ENCODE measurements around the gene PKD1. TPM values are rescaled to one million over a fixed set of nuclear protein-coding genes. Genes with fewer than 3 reads are reported as not detected.

The PKD1 gene
- total and polyA plus RNA-seq, 2 of the 13 experiments (the other 11 are each of a cell fraction or from before 2014, with no cell fraction given), result 22.1 to 23.0 TPM

GRCh38 chr16:2171601-2172178, 36.0 kb upstream of the PKD1 start:
- no peak overlapping the region for H2AFZ ChIP-seq (ENCODE audit: low read length)
- H3K79me2 ChIP-seq (ENCODE audit: insufficient read depth, low read length), result no peaks in the 10 kb centered on the region
- no peak overlapping the region for H3K27ac ChIP-seq (ENCODE audit: extremely low read length, insufficient read depth, low read length)
- H3K36me3 ChIP-seq (replicated peaks in 1 of 2; ENCODE audit: control insufficient read depth in 1 of 2, insufficient read depth in 2 of 2, low read length in 2 of 2), result peaks cover 19 to 46% of the 10 kb centered on the region in 2 experiments; a peak in 3 of 5 replicates
- H3K27me3 ChIP-seq (ENCODE audit: control insufficient read depth in 1 of 2, insufficient read depth in 2 of 2, low read length in 2 of 2), result no peaks in the 10 kb centered on the region
- H3K9me3 ChIP-seq (ENCODE audit: low read length), result no peaks in the 10 kb centered on the region
- ChIA-PET CTCF (ENCODE audit: low intra/inter-chr PET ratio, low total read pairs) (no interaction called here), POLR2A (no interaction called here)
- no peak overlapping the region for H3K4me3 ChIP-seq (replicated peaks in 1 of 3; ENCODE audit: insufficient read depth in 1 of 3, low read depth in 2 of 3, low read length in 3 of 3)
- intact Hi-C loops (cut with micrococcal nuclease; ENCODE audit: unreplicated experiment), result no loop called here
- H3K4me2 ChIP-seq (ENCODE audit: low read depth, low read length), result no peak overlapping the region
- WGBS (ENCODE audit: low lambda C conversion rate), result 98% methylated on average over 10 of the region's 28 CpGs
- no peaks in the 10 kb centered on the region for H4K20me1 ChIP-seq (ENCODE audit: insufficient read depth, low read length)
- in situ Hi-C loops (cut with HindIII; ENCODE audit: extremely low pct_ligation_motif_present, low pct_unique_long_range_greater_than_20kb), result no loop called here
- H3K4me1 ChIP-seq (ENCODE audit: insufficient read depth, low read length), result no peaks in the 10 kb centered on the region
- FAIRE-seq (no peak), ATAC-seq (no peak), DNase-seq (ENCODE audit: low spot score) (no peak)
- H3K9ac ChIP-seq (ENCODE audit: insufficient read depth, low read depth, low read length), result no peak overlapping the region
- BruUV-seq (replicated peaks), result no TSS peak
- TF ChIP-seq AGO2 (optimal IDR thresholded peaks at IDR 0.05; ENCODE audit: low read depth, low read length) (peak; percentile 50), RBM22 (optimal IDR thresholded peaks at IDR 0.05; ENCODE audit: low read length) (peak; percentile 30), ZNF724P (CRISPR knock-in tag; IDR thresholded peaks at IDR 0.05; ENCODE audit: borderline replicate concordance) (no peak), HNRNPL (IDR thresholded peaks at IDR 0.05; ENCODE audit: low read depth, low read length) (0 out of 2 replicates have a peak, but pooled peaks have one; percentile 66), IRF9 (CRISPR knock-in tag; IDR thresholded peaks at IDR 0.05; ENCODE audit: borderline replicate concordance) (no peak)
- TF ChIP-seq, protein P1, sequence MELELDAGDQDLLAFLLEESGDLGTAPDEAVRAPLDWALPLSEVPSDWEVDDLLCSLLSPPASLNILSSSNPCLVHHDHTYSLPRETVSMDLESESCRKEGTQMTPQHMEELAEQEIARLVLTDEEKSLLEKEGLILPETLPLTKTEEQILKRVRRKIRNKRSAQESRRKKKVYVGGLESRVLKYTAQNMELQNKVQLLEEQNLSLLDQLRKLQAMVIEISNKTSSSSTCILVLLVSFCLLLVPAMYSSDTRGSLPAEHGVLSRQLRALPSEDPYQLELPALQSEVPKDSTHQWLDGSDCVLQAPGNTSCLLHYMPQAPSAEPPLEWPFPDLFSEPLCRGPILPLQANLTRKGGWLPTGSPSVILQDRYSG (CRISPR knock-in tag; IDR thresholded peaks at IDR 0.05), result no peak
- TF ChIP-seq, protein P2, sequence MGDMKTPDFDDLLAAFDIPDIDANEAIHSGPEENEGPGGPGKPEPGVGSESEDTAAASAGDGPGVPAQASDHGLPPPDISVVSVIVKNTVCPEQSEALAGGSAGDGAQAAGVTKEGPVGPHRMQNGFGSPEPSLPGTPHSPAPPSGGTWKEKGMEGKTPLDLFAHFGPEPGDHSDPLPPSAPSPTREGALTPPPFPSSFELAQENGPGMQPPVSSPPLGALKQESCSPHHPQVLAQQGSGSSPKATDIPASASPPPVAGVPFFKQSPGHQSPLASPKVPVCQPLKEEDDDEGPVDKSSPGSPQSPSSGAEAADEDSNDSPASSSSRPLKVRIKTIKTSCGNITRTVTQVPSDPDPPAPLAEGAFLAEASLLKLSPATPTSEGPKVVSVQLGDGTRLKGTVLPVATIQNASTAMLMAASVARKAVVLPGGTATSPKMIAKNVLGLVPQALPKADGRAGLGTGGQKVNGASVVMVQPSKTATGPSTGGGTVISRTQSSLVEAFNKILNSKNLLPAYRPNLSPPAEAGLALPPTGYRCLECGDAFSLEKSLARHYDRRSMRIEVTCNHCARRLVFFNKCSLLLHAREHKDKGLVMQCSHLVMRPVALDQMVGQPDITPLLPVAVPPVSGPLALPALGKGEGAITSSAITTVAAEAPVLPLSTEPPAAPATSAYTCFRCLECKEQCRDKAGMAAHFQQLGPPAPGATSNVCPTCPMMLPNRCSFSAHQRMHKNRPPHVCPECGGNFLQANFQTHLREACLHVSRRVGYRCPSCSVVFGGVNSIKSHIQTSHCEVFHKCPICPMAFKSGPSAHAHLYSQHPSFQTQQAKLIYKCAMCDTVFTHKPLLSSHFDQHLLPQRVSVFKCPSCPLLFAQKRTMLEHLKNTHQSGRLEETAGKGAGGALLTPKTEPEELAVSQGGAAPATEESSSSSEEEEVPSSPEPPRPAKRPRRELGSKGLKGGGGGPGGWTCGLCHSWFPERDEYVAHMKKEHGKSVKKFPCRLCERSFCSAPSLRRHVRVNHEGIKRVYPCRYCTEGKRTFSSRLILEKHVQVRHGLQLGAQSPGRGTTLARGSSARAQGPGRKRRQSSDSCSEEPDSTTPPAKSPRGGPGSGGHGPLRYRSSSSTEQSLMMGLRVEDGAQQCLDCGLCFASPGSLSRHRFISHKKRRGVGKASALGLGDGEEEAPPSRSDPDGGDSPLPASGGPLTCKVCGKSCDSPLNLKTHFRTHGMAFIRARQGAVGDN (CRISPR knock-in tag; IDR thresholded peaks at IDR 0.05), result 0 out of 2 replicates have a peak, but pooled peaks have one; percentile 5
